Liver (tissue), 3 donors: ENCODE results near the gene PALLD.

Experiments used
- GABPA ChIP-seq, 2 donors: IDR thresholded peaks in 1 of 2; conservative IDR thresholded peaks in 1 of 2; 2 replicates each; pipeline ENCODE4 v1.6.1; 2016; ENCODE audit warnings: antibody characterized with exemption in 2 of 2, mild to moderate bottlenecking in 1 of 2, moderate library complexity in 1 of 2
- HNF4A ChIP-seq, 2 donors: conservative IDR thresholded peaks; 2 replicates each; pipeline ENCODE4 v1.6.1; 2016; ENCODE audit warnings: antibody characterized with exemption in 2 of 2, mild to moderate bottlenecking in 2 of 2
- TAF1 ChIP-seq: conservative IDR thresholded peaks from 2 replicates; pipeline ENCODE4 v1.6.1; 2016; ENCODE audit warnings: antibody characterized with exemption, mild to moderate bottlenecking
- TF ChIP-seq, protein P1 (sequence below): fragments of 150-350 bp; IDR thresholded peaks from 2 replicates; pipeline ENCODE4 v1.5.1; 2017; ENCODE audit warnings: improper control_type of control experiment, low read depth, low read length; ENCODE audit not compliant: missing input control
- TF ChIP-seq, protein P2 (sequence below): IDR thresholded peaks from 2 replicates; pipeline ENCODE4 v1.6.1; 2016; ENCODE audit warnings: antibody characterized with exemption
- donor health status: healthy.
- donor health status: healthy.

DNA sequence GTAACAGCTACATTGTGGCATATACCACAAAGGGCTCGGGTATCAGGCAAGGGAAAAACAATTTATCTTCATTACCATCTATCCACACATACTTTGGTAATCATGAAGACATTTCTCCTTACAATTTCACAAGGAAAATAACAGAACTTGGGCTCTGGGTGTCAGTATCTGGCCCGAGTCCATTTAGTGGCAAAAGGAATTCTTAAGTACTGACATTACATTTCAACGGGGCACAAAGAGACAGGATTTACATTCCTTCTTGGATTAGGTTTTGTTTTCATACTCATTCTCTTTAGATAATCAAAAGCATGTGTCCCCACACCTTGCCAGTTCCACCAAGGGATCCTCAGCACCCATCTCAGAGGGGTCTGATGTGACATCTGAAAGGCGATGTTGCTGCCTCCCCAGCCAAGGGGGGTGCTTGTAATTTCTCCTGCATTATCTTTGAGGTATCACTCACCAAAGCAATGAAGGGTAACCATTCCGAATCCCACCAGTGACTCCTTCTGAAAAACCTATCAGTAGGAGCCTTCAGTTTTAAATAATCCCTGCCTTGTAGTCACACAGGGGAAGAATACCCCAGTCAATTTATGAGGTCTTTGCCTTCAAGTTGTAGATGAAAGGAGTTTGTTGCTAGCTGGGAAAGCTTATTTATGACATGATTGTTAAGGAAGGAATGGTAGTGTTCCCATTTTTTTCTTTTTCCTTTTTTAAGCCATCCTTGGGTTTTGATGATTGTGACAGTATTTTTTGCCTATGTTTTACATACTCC, 118.6 kb downstream of the PALLD start:
- TF ChIP-seq, protein P1, sequence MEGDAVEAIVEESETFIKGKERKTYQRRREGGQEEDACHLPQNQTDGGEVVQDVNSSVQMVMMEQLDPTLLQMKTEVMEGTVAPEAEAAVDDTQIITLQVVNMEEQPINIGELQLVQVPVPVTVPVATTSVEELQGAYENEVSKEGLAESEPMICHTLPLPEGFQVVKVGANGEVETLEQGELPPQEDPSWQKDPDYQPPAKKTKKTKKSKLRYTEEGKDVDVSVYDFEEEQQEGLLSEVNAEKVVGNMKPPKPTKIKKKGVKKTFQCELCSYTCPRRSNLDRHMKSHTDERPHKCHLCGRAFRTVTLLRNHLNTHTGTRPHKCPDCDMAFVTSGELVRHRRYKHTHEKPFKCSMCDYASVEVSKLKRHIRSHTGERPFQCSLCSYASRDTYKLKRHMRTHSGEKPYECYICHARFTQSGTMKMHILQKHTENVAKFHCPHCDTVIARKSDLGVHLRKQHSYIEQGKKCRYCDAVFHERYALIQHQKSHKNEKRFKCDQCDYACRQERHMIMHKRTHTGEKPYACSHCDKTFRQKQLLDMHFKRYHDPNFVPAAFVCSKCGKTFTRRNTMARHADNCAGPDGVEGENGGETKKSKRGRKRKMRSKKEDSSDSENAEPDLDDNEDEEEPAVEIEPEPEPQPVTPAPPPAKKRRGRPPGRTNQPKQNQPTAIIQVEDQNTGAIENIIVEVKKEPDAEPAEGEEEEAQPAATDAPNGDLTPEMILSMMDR: no peak
- TF ChIP-seq GABPA (IDR thresholded peaks at IDR 0.05 in 1 of 2, conservative IDR thresholded peaks at IDR 0.05 in 1 of 2): no peak
- no peak for TF ChIP-seq HNF4A (conservative IDR thresholded peaks at IDR 0.05)
- TF ChIP-seq TAF1: no peak
- TF ChIP-seq, protein P2, sequence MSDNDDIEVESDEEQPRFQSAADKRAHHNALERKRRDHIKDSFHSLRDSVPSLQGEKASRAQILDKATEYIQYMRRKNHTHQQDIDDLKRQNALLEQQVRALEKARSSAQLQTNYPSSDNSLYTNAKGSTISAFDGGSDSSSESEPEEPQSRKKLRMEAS: no peak
